Measurements from ENCODE around the gene RTTN. TPM values are rescaled to one million over a fixed set of nuclear protein-coding genes. Genes with fewer than 3 reads are reported as not detected.

RTTN gene
- total and polyA plus RNA-seq, 2 donors (not counting 3 experiments of a cell fraction or from before 2014, with no cell fraction given): 3.1 to 17.4 TPM

- ChIA-PET CTCF (no interaction called here), POLR2A (no interaction called here)
- TF ChIP-seq EZH2 (IDR thresholded peaks at IDR 0.05; ENCODE audit: borderline replicate concordance, low read depth, low read length, severe bottlenecking) (no peak), MYC (IDR thresholded peaks at IDR 0.05; ENCODE audit: low read depth, low read length) (no peak), POLR2AphosphoS5 (IDR thresholded peaks at IDR 0.05; ENCODE audit: insufficient read depth, low read depth, low read length) (no peak), POLR2A (IDR thresholded peaks at IDR 0.05; ENCODE audit: low read depth, low read length) (no peak), JUN (IDR thresholded peaks at IDR 0.05; ENCODE audit: borderline replicate concordance, insufficient read depth, insufficient read length, low read depth) (no peak), GATA2 (IDR thresholded peaks at IDR 0.05; ENCODE audit: insufficient read depth, insufficient read length, low read depth, low read length) (no peak), FOS (IDR thresholded peaks at IDR 0.05; ENCODE audit: borderline replicate concordance, insufficient read depth, low read length) (no peak)
- TF ChIP-seq, protein P1, sequence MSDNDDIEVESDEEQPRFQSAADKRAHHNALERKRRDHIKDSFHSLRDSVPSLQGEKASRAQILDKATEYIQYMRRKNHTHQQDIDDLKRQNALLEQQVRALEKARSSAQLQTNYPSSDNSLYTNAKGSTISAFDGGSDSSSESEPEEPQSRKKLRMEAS (IDR thresholded peaks at IDR 0.05; ENCODE audit: insufficient read depth, insufficient read length): no peak
- TF ChIP-seq, protein P2, sequence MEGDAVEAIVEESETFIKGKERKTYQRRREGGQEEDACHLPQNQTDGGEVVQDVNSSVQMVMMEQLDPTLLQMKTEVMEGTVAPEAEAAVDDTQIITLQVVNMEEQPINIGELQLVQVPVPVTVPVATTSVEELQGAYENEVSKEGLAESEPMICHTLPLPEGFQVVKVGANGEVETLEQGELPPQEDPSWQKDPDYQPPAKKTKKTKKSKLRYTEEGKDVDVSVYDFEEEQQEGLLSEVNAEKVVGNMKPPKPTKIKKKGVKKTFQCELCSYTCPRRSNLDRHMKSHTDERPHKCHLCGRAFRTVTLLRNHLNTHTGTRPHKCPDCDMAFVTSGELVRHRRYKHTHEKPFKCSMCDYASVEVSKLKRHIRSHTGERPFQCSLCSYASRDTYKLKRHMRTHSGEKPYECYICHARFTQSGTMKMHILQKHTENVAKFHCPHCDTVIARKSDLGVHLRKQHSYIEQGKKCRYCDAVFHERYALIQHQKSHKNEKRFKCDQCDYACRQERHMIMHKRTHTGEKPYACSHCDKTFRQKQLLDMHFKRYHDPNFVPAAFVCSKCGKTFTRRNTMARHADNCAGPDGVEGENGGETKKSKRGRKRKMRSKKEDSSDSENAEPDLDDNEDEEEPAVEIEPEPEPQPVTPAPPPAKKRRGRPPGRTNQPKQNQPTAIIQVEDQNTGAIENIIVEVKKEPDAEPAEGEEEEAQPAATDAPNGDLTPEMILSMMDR (IDR thresholded peaks at IDR 0.05; ENCODE audit: extremely low read depth in 1 of 2, insufficient read depth in 1 of 2, low read depth in 1 of 2, low read length in 2 of 2): no peak
- intact Hi-C loops (cut with micrococcal nuclease): no loop called here
- Histone ChIP-seq H3K27me3 (ENCODE audit: control insufficient read depth in 2 of 2, insufficient read depth in 2 of 2, low read length in 2 of 2) (no peaks in the 10 kb centered on the region), H3K9me3 (replicated peaks; ENCODE audit: control insufficient read depth, insufficient read depth, low read length) (no peaks in the 10 kb centered on the region), H3K27ac (ENCODE audit: insufficient read depth, low read depth, low read length) (no peak overlapping the region), H3K36me3 (ENCODE audit: control insufficient read depth in 2 of 2, extremely low read depth in 1 of 2, insufficient read depth in 2 of 2, low read length in 2 of 2) (no peaks in the 10 kb centered on the region), H2AFZ (ENCODE audit: low read depth, low read length) (no peak overlapping the region), H3K4me3 (replicated peaks in 1 of 3; ENCODE audit: insufficient read depth in 1 of 3, low read depth in 1 of 3, low read length in 3 of 3) (no peak overlapping the region), H3K9me1 (replicated peaks; ENCODE audit: control insufficient read depth, extremely low read depth, insufficient read depth, low read length) (no peaks in the 10 kb centered on the region), H3K4me1 (ENCODE audit: control insufficient read depth, extremely low read depth, insufficient read depth, low read length) (no peaks in the 10 kb centered on the region), H3K4me2 (ENCODE audit: insufficient read depth, low read length) (no peak overlapping the region), H3K9ac (replicated peaks; ENCODE audit: extremely low read depth, insufficient read depth, low read length) (no peak overlapping the region), H4K20me1 (replicated peaks; ENCODE audit: control insufficient read depth, extremely low read depth, insufficient read depth, low read length) (no peaks in the 10 kb centered on the region), H3K79me2 (ENCODE audit: control insufficient read depth, insufficient read depth, low read length) (no peaks in the 10 kb centered on the region)
- no peak for DNase-seq (ENCODE audit: low read depth, low spot score)
- BruUV-seq (replicated peaks): no TSS peak
- dilution Hi-C loops (cut with MboI; ENCODE audit: extremely low pct_ligation_motif_present, low sequenced_read_pairs): no loop called here
- FAIRE-seq: no peak
Observed at GRCh38 chr18:69980509-69980908, 225.0 kb downstream of the RTTN start.
